PC-9 (cell line): ENCODE data around the gene TEAD3.

Source experiments
- EZH2 ChIP-seq: fragments of 200-600 bp; sonication (generic); IDR thresholded peaks from 2 replicates; pipeline ENCODE4 v1.8.0; 2017; ENCODE audit warnings: antibody characterized with exemption, low read depth
- TF ChIP-seq, protein P1 (sequence below): fragments of 200-600 bp; sonication (generic); conservative IDR thresholded peaks from 2 replicates; pipeline ENCODE4 v1.6.1; 2017; ENCODE audit warnings: mixed run types, antibody characterized with exemption, mild to moderate bottlenecking, moderate library complexity

- TF ChIP-seq, protein P1, sequence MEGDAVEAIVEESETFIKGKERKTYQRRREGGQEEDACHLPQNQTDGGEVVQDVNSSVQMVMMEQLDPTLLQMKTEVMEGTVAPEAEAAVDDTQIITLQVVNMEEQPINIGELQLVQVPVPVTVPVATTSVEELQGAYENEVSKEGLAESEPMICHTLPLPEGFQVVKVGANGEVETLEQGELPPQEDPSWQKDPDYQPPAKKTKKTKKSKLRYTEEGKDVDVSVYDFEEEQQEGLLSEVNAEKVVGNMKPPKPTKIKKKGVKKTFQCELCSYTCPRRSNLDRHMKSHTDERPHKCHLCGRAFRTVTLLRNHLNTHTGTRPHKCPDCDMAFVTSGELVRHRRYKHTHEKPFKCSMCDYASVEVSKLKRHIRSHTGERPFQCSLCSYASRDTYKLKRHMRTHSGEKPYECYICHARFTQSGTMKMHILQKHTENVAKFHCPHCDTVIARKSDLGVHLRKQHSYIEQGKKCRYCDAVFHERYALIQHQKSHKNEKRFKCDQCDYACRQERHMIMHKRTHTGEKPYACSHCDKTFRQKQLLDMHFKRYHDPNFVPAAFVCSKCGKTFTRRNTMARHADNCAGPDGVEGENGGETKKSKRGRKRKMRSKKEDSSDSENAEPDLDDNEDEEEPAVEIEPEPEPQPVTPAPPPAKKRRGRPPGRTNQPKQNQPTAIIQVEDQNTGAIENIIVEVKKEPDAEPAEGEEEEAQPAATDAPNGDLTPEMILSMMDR = no peak
- TF ChIP-seq EZH2 = no peak
Measured at GRCh38 chr6:35445691-35446090, 51.2 kb downstream of the TEAD3 start.
